Thyroid gland (tissue), 4 donors: ENCODE data around the gene SPON1.

Source experiments
- POLR2A ChIP-seq, 2 donors: fragments of 450-650 bp; IDR thresholded peaks; one replicate each; pipeline ENCODE4 v1.6.1; 2017; ENCODE audit warnings: antibody characterized with exemption in 2 of 2, mild to moderate bottlenecking in 2 of 2, moderate library complexity in 1 of 2
- TF ChIP-seq, protein P1 (sequence below), 6 experiments: fragments of 200-600 bp in 3 of 6; fragments of 450-650 bp in 3 of 6; sonication (generic) in 3 of 6; IDR thresholded peaks; one replicate each; pipeline ENCODE4 v1.5.1; 2016 to 2019; ENCODE audit warnings: antibody characterized with exemption in 6 of 6, mild to moderate bottlenecking in 2 of 6, inconsistent platforms in 1 of 6, moderate library complexity in 1 of 6

DNA sequence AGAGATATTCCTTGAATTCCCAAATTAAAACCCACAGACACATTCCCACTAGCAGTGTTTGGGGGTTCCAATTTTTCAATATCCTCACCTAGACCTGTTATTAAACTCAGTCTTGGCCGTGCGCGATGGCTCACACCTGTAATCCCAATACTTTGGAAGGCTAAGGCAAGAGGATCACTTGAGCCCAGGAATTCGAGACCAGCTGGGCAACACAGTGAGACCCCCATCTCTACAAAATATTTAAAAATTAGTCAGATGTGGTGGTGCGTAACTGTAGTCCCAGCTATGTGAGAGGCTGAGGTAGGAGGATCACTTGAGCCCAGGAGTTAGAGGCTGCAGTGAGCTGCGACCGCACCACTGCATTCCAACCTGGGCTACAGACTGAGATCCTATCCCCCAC is 343.1 kb downstream of the SPON1 start:
- TF ChIP-seq, protein P1, sequence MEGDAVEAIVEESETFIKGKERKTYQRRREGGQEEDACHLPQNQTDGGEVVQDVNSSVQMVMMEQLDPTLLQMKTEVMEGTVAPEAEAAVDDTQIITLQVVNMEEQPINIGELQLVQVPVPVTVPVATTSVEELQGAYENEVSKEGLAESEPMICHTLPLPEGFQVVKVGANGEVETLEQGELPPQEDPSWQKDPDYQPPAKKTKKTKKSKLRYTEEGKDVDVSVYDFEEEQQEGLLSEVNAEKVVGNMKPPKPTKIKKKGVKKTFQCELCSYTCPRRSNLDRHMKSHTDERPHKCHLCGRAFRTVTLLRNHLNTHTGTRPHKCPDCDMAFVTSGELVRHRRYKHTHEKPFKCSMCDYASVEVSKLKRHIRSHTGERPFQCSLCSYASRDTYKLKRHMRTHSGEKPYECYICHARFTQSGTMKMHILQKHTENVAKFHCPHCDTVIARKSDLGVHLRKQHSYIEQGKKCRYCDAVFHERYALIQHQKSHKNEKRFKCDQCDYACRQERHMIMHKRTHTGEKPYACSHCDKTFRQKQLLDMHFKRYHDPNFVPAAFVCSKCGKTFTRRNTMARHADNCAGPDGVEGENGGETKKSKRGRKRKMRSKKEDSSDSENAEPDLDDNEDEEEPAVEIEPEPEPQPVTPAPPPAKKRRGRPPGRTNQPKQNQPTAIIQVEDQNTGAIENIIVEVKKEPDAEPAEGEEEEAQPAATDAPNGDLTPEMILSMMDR (IDR thresholded peaks at IDR 0.05) = no peak
- no peak for TF ChIP-seq POLR2A (IDR thresholded peaks at IDR 0.05)
